Subcutaneous abdominal adipose tissue (tissue), 5 donors: ENCODE measurements around the gene PRSS33.

Experiments
- H3K27ac ChIP-seq: one replicate; pipeline ENCODE4 v1.7.0; 2013; ENCODE audit warnings: low read depth, mild to moderate bottlenecking, inconsistent platforms, low read length, moderate library complexity
- H3K27me3 ChIP-seq, 5 donors: one replicate each; pipeline ENCODE4 v1.7.0; 2013; ENCODE audit warnings: low read length in 5 of 5, inconsistent platforms in 1 of 5; ENCODE audit not compliant: control insufficient read depth in 5 of 5, insufficient read depth in 4 of 5
- H3K36me3 ChIP-seq, 5 donors: one replicate each; pipeline ENCODE4 v1.7.0; 2013; ENCODE audit warnings: low read length in 5 of 5; ENCODE audit not compliant: control insufficient read depth in 5 of 5, insufficient read depth in 5 of 5
- H3K4me1 ChIP-seq, 5 donors: one replicate each; pipeline ENCODE4 v1.7.0; 2013; ENCODE audit warnings: low read length in 5 of 5, mild to moderate bottlenecking in 3 of 5, moderate library complexity in 1 of 5; ENCODE audit not compliant: control insufficient read depth in 5 of 5, insufficient read depth in 5 of 5
- H3K4me3 ChIP-seq, 5 donors: one replicate each; pipeline ENCODE4 v1.7.0; 2013; ENCODE audit warnings: low read length in 5 of 5, low read depth in 1 of 5
- H3K9ac ChIP-seq, 5 donors: one replicate each; pipeline ENCODE4 v1.7.0; 2013; ENCODE audit warnings: low read length in 5 of 5, mild to moderate bottlenecking in 4 of 5, moderate library complexity in 3 of 5
- H3K9me3 ChIP-seq, 5 donors: one replicate each; pipeline ENCODE4 v1.7.0; 2013; ENCODE audit warnings: low read length in 5 of 5; ENCODE audit not compliant: control insufficient read depth in 5 of 5
- donor health status: healthy.
- donor health status: healthy.
- donor health status: healthy.
- donor health status: healthy.
- donor health status: healthy.

The PRSS33 gene

DNA sequence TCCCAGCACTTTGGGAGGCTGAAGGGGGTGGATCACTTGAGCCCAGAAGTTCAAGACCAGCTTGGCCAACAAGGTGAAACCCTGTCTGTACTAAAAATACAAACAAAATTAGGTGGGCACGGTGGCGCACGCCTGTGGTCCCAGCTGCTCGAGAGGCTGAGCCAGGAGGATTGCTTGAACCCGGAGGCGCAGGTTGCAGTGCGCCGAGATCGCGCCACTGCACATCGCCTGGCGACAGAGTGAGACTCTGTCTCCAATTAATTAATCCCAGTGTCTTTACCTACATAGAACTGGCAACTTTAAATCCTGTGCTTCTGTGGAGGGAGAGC is 8.8 kb downstream of the PRSS33 start:
- H3K9me3 ChIP-seq: no peaks in the 10 kb centered on the region
- peaks cover 0 to 15% (median 11%) of the 10 kb centered on the region in 5 donors for H3K36me3 ChIP-seq
- H3K4me1 ChIP-seq: peaks cover 12 to 36% (median 28%) of the 10 kb centered on the region in 5 donors
- H3K27ac ChIP-seq: no peak overlapping the region
- H3K9ac ChIP-seq: peak overlapping the region in 1 of 5 donors; percentile 100
- peaks cover 4 to 13% (median 5%) of the 10 kb centered on the region in 5 donors for H3K27me3 ChIP-seq
- H3K4me3 ChIP-seq: peak overlapping the region; percentile 86 to 98 (median 91)

DNA sequence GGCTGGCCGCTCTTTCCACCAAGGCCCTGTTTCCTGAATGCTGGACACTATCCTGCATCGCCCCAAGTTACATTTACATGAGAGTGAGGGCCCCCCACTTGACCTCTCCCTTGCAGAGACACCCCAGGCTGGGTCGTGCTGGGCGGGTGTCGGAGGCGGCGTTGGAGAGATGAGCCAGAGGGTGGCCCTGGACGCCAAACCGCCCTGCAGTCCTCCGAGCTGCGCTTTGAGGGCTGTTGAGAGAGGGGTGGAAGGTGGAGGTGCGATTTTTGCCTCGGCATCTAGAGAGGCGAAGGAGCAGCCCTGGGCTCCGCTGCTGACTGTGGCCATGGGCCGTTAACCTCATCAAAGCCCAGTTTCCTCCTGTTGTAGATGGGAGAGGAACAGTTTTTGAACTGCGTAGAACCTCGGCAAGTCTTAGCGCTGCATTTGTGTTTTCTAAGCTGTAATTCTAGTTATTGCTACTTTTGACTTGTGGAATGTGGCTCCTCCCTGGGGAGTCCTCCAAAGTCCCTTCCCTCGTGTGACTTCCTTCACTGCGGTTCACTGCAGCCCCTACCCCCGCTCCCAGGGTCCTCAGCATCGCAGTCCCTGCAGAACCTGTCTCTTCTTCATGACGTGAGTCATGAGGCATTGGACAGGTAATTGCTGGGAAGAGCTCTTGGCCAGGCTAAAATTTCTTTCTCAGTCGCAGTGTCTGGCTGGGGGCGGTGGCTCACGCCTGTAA is 9.3 kb downstream of the PRSS33 start:
- Histone ChIP-seq H3K27ac (peak overlapping the region; percentile 93), H3K9ac (peak overlapping the region; percentile 77 to 100 (median 99)), H3K9me3 (no peaks in the 10 kb centered on the region), H3K36me3 (peaks cover 0 to 21% (median 16%) of the 10 kb centered on the region in 5 donors), H3K4me1 (peaks cover 12 to 36% (median 28%) of the 10 kb centered on the region in 5 donors), H3K4me3 (peak overlapping the region; percentile 86 to 98 (median 91)), H3K27me3 (peaks cover 0 to 8% (median 2%) of the 10 kb centered on the region in 5 donors)

DNA sequence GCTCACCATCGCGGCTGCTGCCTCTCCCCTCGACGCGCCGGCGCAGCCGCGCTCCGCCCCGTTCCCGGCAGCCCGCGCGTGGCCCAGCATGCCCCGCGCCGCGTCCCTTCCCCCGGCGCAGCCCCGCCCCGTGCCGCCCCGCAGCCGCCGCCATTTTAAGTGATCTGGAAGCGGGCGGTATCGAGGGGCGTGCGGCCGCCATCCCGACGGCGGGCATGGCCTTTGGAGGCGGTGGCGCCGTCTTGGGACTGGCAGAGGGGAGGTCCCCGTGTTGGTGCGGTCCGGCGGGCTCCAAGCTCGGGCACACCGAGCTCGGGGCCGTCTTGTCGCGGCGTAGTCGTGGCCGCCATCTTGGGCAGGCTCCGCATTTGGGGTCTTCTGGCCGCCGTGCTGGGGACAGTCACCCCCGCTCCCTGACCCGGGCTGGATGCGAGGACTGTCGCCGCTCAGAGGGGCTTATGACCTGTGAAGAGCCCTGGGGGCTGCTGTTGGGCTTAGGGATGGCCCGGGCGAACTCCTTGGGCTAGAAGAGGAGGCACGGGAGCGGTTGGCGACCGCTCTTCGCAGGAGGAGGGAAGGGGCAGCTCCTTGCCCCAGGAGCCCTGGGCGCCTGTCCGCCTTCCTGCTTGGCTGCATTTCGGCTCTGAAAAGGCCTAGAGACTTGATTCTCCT is 10.0 kb downstream of the PRSS33 start, which contains the start of gene ELOB:
Gene ELOB (minus strand): TSS at position 50 of the 672 bp plus-strand sequence. CDS start 41 bp downstream, at position 9.
- Histone ChIP-seq H3K27me3 (peaks cover 0 to 4% (median 0%) of the 10 kb centered on the region in 5 donors), H3K9ac (peak within 1 kb of the TSS; percentile 79 to 100 (median 99)), H3K9me3 (no peaks in the 10 kb centered on the region), H3K4me3 (peak within 1 kb of the TSS; percentile 86 to 98 (median 91)), H3K4me1 (peaks cover 12 to 38% (median 28%) of the 10 kb centered on the region in 5 donors), H3K27ac (peak within 1 kb of the TSS; percentile 93), H3K36me3 (peaks cover 0 to 27% (median 23%) of the 10 kb centered on the region in 5 donors)

DNA sequence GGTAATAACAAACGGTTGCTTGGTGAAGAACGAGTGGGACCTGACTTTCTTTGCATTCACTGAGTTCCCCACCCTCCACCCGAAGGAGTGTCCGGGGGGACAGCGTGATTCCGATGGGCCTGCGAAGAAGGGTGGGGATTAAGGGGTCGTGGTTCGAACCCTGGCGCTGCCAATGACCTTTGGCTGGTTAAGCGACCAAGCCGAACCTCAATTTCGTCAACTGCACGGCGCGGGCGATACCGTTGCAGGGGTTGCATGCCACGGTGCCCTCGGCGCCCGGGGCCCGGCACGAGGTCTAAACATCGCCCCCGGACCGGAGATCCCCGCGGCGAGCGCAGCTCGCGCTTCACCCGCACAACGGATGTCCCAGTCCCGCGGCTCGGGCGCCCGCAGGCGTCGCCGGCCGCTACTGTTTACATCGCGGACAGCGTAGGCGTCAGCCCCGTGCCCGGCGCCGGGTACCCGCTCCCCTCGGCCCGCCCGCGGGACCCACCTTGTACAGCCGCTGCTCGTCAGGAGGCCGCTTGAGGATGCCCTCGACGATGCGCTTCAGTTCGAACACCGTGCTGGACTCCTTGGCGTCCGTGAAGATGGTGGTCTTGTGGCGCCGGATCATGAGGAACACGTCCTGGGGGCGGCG is 10.7 kb downstream of the PRSS33 start:
- H3K9ac ChIP-seq: peak overlapping the region; percentile 72 to 85 (median 79)
- H3K4me3 ChIP-seq: peak overlapping the region; percentile 59 to 83 (median 80)
- H3K27ac ChIP-seq: peak overlapping the region; percentile 50
- no peaks in the 10 kb centered on the region for H3K9me3 ChIP-seq
- no peaks in the 10 kb centered on the region for H3K27me3 ChIP-seq
- H3K36me3 ChIP-seq: peaks cover 0 to 35% (median 30%) of the 10 kb centered on the region in 5 donors
- peaks cover 12 to 38% (median 28%) of the 10 kb centered on the region in 5 donors for H3K4me1 ChIP-seq

DNA sequence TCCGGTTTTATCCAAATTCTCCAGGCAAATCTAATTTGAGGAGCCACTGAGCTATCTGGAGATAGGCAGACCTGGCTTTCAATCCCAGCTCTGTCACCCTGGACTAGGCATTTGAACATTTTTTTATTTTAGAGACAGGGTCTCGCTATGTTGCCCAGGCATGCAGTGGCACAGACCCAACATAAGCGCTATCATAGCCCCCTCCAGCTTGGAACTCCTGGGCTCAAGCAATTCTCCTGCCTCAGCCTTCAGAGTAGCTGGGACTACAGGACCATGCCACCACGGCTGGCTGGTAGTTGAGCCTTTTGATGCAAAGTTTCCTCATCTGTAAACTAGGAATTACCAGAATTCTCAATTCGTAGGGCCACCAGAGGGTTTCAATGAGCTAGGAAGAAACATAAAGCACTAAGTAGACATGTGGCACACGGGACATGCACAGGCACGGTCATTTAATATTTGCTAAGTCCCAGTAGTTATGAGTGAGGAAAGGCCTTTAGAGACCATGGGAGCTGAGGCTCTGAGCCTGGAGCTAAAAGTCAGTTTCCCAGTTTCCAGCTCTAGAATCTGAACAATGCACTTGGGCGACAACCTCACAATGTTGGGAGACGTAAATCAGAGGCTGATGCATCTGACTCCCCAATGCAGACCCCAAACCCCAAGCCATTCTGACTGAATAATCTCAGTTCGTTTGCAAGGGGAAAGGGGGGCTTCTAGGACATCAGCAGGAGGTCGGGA is 11.4 kb downstream of the PRSS33 start:
- Histone ChIP-seq H3K9ac (peak overlapping the region; percentile 72 to 85 (median 79)), H3K4me3 (peak overlapping the region; percentile 59 to 83 (median 80)), H3K27ac (peak overlapping the region; percentile 50), H3K9me3 (no peaks in the 10 kb centered on the region), H3K4me1 (peaks cover 12 to 43% (median 28%) of the 10 kb centered on the region in 5 donors), H3K27me3 (no peaks in the 10 kb centered on the region), H3K36me3 (peaks cover 0 to 42% (median 37%) of the 10 kb centered on the region in 5 donors)

DNA sequence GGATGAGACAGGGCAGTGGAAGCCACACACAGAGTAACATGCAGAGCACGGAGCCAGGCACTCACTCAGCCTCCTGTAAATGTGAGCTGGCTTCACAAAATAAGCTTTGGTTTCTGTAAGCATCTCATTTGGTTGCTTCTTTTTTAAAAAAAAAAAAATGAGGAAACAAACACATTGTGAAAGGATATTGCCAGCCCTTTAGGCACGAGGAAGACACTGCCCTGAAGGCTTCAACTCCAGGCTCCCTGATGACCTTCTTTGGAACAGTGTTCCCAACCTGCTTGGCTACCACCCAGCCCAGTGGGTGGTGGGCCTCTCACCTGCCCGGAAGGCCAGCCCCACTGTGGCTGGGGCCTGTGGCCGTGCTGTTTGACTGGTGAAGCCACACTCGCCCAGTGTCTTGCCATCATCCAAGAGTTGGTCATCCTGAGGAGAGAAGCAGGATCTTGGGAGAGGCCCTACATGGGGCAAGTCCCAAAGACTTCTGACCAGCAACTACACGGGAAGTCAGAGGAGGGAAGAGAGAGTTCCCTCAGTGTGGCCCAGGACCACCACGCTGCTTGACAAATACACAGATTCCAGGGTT is 12.1 kb downstream of the PRSS33 start:
- peaks cover 0 to 49% (median 44%) of the 10 kb centered on the region in 5 donors for H3K36me3 ChIP-seq
- H3K9me3 ChIP-seq: no peaks in the 10 kb centered on the region
- H3K4me1 ChIP-seq: peaks cover 12 to 45% (median 28%) of the 10 kb centered on the region in 5 donors
- peak overlapping the region in 1 of 5 donors; percentile 81 for H3K9ac ChIP-seq
- no peaks in the 10 kb centered on the region for H3K27me3 ChIP-seq
- no peak overlapping the region for H3K4me3 ChIP-seq
- no peak overlapping the region for H3K27ac ChIP-seq

DNA sequence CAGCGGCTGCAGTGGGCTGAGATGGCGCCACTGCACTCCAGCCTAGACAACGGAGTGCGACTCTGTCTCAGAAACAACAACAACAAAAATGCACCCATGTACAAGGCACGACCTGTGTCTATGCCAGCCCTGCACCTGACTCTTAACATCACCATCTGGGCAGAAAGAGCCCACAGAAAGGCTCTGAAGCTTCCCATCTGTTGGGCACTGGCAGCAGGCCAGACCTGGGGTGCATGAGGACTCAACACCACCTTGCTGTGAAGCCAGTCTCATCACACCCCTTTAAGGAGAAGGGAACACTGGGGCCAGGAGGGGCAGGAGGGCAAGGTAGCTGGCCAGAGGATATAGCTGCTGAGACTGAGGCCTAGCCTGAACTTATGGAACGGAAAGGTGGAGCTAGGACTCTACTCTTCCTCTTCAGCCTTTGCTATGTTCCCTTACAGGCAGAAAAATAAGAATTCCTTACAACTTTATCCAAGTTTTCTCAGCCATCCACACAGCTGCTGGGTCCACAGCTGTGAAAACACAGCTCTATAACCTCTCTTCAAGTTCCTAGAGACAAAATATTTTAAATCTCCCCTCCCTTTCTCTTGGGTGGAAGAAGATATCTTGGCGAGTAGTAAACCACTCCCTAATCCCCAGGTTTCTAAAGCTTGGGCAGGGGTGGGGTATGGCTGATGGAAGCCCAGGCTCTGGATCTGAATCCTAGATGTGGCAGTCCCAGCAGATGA is 13.0 kb downstream of the PRSS33 start:
- Histone ChIP-seq H3K4me3 (no peak overlapping the region), H3K9me3 (no peaks in the 10 kb centered on the region), H3K27ac (no peak overlapping the region), H3K9ac (peak overlapping the region in 3 of 5 donors; percentile 16 to 81 (median 41)), H3K27me3 (no peaks in the 10 kb centered on the region), H3K4me1 (peaks cover 12 to 54% (median 35%) of the 10 kb centered on the region in 5 donors), H3K36me3 (peaks cover 0 to 58% (median 53%) of the 10 kb centered on the region in 5 donors)

DNA sequence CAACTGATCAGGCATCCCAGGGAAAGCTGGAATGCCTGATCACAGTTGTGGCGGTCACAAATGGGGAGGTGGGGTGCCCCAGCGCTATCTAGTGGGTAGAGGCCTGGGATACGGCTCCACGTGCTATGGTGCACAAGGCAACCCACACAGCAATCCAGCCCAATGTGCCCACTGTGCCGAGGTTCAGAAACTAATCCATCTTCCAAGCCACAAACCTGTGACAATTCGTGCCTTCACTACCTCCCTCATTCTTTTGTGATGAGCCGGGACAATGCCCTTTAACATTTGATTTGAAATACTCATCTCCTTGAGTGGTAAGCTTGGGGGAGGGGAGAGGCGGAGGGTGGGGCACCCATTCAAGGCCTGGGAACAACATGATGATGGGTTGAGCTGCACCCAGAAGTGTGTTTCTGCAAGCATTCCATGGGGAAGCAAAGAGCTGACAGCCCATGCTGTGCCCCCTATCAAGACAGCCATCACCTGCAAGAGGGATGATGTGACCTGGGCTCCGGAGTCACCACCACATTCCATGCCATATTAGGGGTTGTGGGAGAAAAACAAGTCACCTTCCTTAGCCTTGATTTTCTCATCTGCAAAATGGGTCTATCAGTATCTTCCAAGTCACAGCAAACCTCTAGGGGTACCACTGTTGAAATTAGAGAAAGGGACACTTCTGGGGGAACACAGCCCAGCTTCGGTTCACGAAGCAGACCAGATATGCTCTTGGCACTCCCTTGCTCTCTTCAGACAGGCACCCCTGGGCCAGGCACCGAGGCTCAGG is 14.0 kb downstream of the PRSS33 start:
- H3K9ac ChIP-seq: no peak overlapping the region
- no peak overlapping the region for H3K27ac ChIP-seq
- no peaks in the 10 kb centered on the region for H3K27me3 ChIP-seq
- H3K9me3 ChIP-seq: no peaks in the 10 kb centered on the region
- H3K4me3 ChIP-seq: no peak overlapping the region
- H3K36me3 ChIP-seq: peaks cover 0 to 67% (median 62%) of the 10 kb centered on the region in 5 donors
- peaks cover 13 to 54% (median 38%) of the 10 kb centered on the region in 5 donors for H3K4me1 ChIP-seq
